GM21381 (cell line): ENCODE data around the gene APOE.
"Not testable (repeated sequence)": the region's sequence is repeated elsewhere in the genome, so short reads cannot be mapped to it uniquely, and the experiment has no call there.

ENCODE experiments used
- ATAC-seq: cut with Tn5 transposase; IDR thresholded peaks from one replicate; pipeline ENCODE4 v1.9.1; 2021; ENCODE audit warnings: mild to moderate bottlenecking, moderate library complexity; ENCODE audit not compliant: unreplicated experiment

The APOE gene

DNA sequence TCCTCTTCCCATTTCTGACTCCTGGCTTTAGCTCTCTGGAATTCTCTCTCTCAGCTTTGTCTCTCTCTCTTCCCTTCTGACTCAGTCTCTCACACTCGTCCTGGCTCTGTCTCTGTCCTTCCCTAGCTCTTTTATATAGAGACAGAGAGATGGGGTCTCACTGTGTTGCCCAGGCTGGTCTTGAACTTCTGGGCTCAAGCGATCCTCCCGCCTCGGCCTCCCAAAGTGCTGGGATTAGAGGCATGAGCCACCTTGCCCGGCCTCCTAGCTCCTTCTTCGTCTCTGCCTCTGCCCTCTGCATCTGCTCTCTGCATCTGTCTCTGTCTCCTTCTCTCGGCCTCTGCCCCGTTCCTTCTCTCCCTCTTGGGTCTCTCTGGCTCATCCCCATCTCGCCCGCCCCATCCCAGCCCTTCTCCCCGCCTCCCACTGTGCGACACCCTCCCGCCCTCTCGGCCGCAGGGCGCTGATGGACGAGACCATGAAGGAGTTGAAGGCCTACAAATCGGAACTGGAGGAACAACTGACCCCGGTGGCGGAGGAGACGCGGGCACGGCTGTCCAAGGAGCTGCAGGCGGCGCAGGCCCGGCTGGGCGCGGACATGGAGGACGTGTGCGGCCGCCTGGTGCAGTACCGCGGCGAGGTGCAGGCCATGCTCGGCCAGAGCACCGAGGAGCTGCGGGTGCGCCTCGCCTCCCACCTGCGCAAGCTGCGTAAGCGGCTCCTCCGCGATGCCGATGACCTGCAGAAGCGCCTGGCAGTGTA lies 2.7 kb downstream of the APOE start:
- ATAC-seq = no peak

GRCh38 chr19:44908836-44909261 lies 3.3 kb downstream of the APOE start:
- ATAC-seq = no peak

GRCh38 chr19:44909775-44910174 lies 4.2 kb downstream of the APOE start:
- ATAC-seq = no peak

DNA sequence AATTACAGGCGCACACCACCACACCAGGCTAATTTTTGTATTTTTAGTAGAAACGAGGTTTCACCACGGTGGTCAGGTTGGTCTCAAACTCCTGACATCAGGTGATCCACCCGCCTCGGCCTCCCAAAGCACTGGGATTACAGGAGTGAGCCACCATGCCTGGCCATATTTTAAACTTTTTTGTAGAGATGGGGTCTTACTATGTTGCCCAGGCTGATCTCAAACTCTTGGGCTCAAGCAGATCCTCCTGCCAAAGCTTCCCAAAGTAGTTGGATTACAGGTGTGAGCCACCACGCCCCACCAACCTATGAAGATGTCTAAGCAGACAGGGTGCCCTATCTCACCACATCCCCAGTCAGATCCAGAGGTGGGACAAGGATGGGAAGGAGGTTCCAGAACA lies 6.3 kb downstream of the APOE start:
- ATAC-seq = not testable (repeated sequence)

- no peak for ATAC-seq
Measured at GRCh38 chr19:44912854-44913253, 7.3 kb downstream of the APOE start.

- ATAC-seq = not testable (repeated sequence)
Measured at GRCh38 chr19:44913512-44914432, 8.2 kb downstream of the APOE start.

DNA sequence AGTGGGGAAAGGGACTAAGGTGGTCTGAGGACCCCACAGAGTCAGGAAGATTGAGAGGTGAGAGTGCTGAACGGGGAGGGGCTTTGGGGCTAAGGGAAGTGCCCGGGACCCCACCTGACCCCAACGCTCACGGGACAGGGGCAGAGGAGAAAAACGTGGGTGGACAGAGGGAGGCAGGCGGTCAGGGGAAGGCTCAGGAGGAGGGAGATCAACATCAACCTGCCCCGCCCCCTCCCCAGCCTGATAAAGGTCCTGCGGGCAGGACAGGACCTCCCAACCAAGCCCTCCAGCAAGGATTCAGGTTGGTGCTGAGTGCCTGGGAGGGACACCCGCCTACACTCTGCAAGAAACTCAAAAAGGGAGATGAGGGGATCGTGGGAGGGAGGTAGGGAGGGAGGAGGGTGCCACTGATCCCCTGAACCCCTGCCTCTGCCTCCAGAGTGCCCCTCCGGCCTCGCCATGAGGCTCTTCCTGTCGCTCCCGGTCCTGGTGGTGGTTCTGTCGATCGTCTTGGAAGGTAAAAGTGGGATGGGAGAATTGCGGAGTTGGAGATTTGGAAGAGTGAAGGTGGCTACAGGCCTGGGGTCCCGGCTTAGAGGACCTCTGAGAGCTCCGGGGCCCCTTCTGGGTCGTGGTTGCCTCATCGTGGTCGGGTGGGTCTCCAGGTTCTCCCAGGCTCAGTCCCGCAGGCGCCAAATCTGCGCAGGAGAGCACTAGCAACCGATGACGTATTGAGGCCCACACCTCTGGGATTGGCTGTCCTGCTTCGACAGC lies 9.0 kb downstream of the APOE start, which contains the start of gene APOC1:
Gene APOC1 (plus strand): TSS at position 176 of the 774 bp plus-strand sequence. CDS start 284 bp downstream, at position 460.
- peak; percentile 83 for ATAC-seq

DNA sequence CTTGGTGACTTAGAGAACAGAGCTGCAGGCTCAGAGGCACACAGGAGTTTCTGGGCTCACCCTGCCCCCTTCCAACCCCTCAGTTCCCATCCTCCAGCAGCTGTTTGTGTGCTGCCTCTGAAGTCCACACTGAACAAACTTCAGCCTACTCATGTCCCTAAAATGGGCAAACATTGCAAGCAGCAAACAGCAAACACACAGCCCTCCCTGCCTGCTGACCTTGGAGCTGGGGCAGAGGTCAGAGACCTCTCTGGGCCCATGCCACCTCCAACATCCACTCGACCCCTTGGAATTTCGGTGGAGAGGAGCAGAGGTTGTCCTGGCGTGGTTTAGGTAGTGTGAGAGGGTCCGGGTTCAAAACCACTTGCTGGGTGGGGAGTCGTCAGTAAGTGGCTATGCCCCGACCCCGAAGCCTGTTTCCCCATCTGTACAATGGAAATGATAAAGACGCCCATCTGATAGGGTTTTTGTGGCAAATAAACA lies 18.7 kb downstream of the APOE start:
- ATAC-seq = no peak

DNA sequence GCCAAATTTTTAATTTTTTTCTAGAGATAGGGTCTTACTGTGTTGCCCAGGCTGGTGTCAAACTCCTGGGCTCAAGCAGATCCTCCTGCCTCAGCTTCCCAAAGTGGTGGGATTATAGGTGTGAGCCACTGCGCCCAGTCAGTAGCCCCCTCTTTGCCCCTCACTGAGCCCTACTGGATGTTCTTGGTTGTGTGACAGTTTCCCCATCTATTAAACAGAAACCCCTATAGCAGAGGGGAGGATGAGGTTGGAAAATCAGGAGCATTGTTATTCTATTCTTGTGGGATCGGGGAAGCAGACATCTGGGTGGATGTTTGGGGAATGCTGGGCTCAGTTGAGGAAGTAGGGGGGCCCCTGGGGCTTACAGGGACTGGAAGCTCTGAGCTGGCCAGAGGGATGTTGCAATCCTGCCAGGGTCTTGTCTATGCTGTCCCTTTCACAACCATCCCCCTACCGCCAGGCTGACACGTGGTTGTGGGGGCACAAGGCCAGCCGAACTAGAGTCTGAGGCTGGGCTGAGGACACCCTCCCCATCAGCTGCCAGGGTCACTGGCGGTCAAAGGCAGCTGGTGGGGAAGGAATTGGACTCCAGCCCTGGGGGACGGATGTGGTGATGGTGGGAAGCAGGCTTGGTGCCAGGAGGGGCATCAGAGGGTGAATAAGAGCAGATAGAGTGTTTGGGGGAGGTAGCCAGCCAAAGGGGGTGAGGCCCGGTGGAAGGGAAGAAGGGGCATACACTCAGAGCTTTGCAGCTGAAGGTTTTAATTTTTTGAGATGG lies 19.7 kb downstream of the APOE start:
- ATAC-seq = no peak

DNA sequence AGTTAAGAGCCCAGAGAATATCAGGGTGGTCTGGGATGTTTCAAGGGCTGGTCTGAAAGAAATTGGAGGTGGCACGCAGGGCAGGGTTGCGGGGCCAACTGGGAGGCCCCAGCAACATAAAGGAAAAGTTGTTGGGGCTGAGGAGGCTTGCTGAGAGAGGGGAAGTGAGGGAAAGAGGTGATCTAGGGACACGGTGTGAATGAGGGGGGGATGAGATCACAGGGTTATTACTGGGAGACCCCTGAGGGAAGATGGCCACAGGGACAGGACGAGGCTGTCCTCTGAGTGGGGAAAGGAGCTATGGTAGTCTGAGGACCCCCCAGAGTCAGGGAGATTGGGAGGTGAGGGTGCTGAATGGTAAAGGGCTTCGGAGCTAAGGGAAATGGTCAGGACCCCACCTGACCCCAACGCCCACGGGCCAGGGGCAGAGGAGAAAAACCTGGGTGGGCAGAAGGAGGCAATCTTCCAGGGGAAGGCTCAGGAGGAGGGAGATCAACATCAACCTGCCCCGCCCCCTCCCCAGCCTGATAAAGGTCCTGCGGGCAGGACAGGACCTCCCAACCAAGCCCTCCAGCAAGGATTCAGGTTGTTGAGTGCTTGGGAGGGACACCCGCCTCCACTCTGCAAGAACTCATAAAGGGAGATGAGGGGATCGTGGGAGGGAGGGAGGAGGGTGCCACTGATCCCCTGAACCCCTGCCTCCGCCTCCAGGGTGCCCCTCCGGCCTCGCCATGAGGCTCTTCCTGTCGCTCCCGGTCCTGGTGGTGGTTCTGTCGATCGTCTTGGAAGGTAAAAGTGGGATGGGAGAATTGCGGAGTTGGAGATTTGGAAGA lies 20.9 kb downstream of the APOE start:
- not testable (repeated sequence) for ATAC-seq

GRCh38 chr19:44927746-44928145 lies 22.1 kb downstream of the APOE start:
- no peak for ATAC-seq

DNA sequence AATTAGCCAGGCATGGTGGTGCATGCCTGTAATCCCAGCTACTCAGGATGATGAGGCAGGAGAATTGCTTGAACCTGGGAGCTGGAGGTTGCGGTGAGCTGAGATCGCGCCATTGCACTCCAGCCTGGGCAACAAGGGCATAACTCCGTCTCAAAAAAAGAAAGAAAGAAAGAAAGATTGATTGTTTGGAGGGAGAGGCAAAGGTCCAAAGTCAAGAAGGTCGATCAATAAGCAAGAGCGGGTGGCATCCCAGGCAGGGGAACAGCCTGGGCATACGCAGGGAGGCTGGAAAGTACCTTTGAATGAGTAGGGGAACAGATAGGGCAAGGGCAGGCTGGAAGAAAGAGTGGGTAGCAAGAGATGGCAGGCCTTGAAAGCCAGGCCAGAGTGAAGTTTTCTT lies 24.5 kb downstream of the APOE start:
- no peak for ATAC-seq

GRCh38 chr19:44931541-44931940 lies 25.9 kb downstream of the APOE start:
- ATAC-seq = no peak

DNA sequence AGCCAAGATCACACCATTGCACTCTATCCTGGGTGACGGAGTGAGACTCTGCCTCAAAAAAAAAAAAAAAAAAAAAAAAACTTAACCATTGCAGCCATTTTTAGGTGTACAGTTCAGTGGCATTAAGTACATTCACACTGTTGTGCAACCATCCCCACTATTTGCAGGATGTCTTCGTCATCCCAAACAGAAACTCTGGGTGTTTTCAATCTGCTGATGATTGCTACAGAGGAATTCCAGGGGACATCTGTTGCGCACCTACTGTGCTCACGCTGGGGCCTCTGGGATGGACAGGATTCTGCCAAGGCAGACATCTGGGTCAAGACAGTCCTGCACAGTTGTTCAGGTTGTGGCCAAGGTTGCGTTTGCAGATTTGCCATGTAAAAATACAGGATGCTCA lies 34.1 kb downstream of the APOE start:
- ATAC-seq = no peak

DNA sequence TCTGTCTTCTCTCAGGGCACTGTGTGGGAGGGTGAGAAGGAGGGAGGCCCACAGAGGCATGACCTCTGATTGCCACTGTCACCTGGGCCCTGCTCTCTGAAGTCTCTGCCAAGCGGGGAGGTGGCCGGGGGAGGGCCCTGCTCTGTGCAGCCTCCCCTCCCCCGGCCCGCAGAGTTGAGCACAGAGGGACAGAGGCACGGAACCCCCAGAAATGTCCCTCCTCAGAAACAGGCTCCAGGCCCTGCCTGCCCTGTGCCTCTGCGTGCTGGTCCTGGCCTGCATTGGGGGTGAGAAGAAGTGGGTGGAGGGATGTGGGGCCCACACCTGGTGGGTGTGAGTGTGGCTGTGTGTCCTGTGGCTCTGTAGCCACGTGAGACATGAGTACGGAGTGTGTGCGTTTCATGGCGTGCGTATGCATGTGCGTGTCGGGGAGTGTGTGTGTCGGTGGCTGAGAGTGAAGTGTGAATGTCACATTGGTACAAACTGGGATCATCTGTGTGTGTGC lies 36.5 kb downstream of the APOE start, which contains the start of gene APOC4:
Gene APOC4 (plus strand): TSS at position 171 of the 505 bp plus-strand sequence. CDS start 41 bp downstream, at position 212.
- no peak for ATAC-seq

DNA sequence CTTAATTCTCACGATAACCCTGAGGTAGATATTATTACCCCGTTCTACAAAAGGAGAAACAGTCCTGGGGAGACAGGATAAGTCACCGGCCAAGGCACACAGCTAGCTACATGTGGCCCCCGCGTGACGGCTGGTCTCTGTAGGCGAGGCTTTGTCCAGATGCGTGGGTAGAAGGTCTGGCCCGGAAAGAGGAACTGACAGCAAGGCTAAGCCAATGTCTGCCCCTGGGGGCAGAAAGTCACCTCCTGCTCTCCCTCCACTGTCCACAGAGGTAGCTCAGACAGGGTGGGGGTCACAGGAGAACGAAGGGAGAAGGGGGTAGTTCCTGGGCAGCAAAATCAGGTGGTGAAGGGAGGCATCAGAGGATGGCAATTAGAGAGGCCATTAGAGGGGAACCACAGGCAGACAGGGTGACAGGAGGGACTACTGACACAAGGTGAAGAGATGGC lies 38.2 kb downstream of the APOE start:
- no peak for ATAC-seq

DNA sequence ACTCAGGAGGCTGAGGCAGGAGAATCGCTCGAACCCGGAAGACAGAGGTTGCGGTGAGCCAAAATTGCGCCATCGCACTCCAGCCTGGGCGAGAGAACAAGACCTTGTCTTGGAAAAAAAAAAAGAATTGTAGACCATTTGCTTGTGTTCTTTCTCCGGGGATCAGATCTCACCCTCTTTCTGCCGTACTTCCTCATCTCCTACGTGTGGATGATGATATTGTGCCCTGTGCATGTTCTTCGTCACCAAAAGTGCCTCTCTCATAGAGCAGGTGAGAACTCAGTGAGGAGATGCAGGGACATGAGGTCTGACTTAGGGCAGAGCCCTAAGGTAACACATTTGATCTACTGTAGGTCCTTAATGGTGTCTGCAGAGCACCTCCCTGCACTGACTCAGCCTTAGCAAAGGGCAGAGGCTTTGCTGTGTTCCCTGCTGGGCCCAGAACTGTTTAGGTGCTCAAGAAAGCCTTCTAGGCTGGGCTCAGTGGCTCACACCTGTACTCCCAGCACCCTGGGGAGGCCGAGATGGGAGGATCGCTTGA lies 41.5 kb downstream of the APOE start:
- no peak for ATAC-seq

- ATAC-seq = no peak
Measured at GRCh38 chr19:44948237-44948636, 42.6 kb downstream of the APOE start.
